ENCODE results near the gene SYNPO.

The SYNPO gene

DNA sequence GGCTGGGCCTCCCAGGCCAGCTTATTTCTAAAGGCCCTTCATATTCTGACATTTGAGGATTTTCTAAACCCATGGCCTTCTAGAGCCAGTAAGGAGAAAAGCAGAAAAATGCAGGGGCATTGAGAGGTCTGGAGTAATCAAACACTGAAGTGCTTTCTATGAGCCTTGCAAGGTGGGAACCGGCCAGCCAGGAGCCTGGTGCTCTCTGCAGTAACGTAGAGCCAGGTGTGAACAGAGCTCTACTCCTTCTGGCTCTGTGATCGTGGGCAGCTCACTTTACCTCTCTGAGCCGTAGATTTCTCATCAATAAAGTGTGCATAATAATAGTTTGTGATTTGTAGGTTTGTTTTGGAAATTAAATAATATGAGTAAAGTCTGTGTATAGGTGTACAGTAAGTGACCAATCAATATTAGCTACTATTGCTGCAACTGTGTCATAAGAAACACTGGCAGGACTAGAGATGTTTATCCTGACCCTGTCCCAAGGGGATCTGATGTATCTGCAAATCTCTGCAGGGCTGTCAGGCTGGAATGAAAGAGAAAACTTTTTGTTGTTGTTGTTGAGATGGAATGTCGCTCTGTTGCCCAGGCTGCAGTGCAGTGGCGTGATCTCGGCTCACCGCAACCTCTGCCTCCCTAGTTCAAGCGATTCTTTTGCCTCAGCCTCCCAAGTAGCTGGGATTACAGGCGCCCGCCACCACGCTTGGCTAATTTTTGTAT is 2.7 kb downstream of the SYNPO start:
- DNase-seq: no peak

DNA sequence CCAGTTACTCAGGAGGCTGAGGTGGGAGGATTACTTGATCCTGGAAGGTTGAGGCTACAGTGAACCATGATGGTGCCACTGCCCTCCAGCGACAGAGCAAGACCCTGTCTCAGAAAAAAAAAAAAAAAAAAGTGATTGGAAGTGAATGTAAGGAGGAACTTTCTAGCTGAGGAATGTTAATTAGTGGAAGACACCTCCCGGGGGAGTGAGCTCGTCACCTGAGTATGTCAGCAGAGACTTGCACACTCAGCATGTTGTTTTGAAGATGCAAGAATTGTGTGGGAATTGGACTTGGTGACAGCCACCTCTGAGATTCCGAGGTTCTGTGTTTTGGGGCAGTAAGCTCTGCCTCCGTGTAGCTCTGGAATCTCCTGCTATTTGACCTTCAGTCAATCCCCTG is 3.6 kb downstream of the SYNPO start:
- no peak for DNase-seq

DNA sequence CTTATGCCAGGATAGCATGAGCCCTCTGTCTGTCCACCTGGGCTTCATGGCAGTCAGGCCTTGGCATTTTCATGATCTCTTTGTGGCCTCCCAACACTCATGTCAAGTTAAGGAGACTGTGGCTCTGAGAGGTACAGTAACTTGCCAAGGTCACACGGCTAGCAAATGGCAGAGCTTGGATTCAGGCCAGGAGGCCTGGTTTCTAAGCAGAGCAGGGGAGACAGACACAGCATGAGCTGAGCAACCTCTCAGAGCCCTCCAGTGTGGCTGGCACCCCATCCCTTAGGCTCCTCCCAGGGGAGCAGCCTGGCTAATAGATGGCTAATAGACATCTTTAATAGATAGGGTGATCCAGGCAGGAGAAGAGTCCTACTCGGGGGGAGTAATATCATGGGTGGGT is 4.1 kb downstream of the SYNPO start:
- DNase-seq: no peak

DNA sequence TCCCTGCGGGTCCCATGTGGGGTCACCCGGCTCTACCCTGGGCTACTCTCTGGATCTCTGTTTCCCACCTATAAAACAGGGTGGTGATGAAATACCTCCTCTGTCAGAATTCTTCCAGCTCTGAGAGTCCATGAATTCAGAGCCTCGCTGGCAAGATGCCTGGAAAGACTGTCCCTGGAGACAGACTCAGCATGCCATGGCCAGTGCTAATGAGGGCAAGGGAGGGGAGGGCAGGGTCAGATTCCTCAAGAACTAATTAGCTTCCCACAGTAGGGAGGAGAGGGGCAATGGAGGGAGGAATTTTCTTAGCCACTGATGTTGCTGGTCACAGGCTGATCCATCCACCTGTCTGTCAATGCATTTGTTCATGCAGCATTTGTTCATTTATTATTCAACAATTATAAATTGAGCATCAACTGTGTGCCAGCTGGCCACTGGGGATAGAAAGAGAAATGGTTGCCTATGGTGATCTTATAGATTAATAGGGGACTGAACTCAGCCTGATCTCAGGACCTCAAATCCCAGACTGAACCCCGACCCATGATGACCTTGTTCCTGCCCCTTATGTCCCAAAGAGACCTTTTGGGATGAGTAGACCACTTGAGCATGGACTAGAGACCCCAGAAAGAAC is 4.7 kb downstream of the SYNPO start:
- no peak for DNase-seq

DNA sequence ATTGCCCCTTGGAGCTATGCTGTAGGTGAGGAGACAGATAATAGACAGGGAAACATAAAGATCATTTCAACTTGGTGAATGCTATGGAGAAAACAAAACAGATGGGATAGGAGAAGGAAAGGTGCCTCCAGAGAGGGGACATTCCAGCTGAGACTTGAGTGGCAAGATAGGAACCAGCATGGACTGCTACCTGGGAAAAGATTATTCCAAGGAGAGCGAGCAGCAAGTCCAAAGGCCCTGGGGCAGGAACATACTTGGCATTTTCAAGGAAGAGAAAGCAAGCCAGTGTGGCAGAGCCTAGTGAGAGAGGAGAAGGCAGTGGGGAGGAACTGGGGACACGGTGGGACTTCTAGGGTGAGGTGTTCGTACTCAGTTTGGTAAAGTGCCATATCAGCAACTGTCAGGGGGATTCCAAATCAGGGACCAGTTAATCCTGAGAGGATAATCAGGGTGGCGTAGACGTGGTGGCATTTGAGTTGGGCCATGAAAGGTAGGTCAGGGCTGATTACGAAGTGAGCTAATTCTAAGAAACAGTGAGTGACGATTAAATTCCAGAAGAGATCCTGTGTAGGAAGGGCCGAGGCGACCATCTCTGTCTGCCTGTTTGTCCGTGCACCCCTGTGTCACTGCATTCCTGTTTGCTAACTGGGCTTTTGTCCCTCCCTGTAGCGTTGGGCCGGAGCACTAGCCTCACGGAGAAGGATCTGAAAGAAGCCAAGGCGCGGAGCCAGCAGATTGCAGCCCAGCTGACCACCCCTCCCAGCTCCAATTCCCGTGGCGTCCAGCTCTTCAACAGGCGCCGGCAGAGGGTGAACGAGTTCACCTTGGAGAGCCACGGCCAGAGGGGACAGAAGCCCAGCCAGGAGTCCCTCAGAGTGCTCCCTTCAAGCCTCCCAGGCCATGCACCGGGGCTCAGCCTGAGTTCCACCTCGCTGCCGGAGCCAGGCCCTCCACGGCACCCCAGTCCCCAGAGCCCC is 7.1 kb downstream of the SYNPO start:
- DNase-seq: no peak

DNA sequence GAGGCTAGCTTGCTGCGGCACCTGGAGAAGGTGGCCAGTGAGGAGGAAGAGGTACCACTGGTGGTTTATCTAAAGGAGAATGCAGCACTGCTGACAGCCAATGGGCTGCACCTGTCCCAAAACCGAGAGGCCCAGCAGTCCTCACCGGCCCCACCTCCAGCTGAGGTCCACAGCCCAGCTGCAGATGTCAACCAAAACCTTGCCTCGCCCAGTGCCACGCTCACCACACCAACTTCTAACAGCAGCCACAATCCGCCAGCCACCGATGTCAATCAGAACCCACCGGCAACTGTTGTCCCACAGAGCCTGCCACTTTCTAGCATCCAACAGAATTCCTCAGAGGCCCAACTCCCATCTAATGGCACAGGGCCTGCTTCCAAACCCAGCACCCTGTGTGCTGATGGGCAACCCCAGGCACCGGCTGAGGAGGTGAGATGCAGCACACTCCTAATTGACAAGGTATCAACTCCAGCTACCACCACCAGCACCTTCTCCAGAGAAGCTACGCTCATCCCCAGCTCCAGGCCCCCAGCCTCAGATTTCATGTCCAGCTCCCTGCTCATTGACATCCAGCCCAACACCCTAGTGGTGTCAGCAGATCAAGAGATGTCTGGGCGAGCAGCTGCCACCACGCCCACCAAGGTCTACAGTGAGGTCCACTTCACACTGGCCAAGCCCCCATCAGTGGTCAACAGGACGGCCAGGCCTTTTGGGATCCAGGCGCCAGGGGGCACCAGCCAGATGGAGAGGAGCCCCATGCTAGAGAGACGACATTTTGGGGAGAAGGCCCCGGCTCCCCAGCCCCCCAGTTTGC is 8.0 kb downstream of the SYNPO start:
- no peak for DNase-seq

DNA sequence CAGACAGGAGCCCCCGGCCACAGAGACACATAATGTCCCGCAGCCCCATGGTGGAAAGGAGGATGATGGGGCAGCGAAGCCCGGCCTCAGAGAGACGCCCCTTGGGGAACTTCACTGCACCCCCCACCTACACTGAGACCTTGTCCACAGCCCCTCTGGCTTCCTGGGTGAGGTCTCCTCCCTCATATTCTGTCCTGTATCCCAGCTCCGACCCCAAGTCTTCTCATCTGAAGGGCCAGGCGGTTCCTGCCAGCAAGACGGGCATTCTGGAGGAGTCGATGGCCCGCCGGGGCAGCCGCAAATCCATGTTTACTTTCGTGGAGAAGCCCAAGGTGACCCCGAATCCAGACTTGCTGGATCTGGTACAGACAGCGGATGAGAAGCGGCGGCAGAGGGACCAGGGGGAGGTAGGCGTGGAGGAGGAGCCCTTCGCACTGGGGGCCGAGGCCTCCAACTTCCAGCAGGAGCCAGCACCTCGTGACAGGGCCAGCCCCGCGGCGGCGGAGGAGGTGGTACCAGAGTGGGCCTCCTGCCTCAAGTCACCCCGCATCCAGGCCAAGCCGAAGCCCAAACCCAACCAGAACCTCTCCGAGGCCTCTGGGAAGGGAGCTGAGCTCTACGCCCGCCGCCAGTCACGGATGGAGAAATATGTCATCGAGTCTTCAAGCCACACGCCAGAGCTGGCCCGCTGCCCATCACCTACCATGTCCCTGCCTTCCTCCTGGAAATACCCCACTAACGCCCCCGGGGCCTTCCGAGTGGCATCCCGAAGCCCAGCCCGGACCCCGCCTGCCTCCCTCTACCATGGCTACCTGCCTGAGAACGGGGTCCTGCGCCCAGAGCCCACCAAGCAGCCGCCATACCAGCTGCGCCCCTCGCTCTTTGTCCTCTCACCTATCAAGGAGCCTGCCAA is 8.9 kb downstream of the SYNPO start:
- no peak for DNase-seq

DNA sequence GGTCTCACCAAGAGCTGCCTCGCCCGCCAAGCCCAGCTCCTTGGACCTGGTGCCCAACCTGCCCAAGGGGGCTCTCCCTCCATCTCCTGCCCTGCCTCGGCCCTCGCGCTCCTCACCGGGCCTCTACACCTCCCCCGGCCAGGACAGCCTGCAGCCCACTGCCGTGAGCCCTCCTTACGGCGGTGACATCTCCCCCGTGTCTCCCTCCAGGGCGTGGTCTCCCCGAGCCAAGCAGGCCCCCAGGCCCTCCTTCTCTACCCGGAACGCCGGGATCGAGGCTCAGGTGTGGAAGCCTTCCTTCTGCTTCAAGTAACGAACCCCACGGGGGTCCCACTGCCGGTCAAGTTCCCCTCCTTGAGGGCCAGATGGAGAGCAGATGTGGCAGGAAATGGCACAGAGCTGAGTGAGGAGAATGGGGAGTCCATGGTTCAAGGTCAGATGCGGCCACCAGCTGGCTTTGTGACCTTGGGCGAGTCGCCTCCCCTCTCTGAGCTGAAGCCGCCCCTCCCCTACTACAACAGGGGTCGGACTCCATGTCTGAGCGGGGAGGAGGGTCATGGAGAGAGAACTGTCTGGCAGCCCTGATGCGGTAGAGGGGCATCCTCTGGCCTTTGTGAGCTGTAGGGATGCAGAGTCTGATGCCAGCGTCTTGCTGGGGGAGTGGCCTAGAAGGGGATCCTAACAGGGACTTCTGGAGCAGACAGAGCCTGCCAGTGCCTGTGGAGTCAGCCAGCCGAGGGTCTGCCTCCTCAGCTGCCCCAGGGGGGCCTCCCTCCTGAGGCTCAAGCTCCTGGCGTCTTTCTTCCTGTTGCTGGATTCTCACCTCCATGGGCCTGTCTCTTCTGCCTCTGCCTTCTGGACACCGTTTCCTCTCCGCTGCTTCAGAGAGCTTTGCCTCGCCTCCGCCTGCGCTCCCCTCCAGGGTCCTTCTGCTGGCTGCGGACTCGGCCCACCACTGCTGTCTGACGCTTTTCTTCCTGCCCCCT is 9.9 kb downstream of the SYNPO start:
- DNase-seq: no peak

DNA sequence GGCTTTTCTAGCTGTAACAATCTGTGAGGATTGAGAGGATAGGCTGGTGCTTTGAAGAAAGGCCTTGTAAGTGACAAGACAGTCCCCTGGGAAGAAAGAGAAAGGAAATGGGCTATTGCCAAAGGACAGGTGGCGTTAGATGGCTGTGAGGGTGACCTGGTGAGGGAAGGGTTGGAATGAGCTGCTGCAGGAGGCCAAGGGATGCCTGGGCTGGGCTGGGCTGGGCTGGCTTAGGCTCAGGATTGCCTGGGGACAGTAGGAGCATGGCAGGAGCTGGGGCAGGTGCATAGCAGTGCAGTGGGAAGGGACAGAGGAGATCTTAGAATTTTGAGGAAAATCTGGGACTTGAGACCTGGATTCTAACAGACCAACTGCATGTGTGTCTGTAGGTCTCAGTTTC is 10.9 kb downstream of the SYNPO start:
- DNase-seq: no peak

DNA sequence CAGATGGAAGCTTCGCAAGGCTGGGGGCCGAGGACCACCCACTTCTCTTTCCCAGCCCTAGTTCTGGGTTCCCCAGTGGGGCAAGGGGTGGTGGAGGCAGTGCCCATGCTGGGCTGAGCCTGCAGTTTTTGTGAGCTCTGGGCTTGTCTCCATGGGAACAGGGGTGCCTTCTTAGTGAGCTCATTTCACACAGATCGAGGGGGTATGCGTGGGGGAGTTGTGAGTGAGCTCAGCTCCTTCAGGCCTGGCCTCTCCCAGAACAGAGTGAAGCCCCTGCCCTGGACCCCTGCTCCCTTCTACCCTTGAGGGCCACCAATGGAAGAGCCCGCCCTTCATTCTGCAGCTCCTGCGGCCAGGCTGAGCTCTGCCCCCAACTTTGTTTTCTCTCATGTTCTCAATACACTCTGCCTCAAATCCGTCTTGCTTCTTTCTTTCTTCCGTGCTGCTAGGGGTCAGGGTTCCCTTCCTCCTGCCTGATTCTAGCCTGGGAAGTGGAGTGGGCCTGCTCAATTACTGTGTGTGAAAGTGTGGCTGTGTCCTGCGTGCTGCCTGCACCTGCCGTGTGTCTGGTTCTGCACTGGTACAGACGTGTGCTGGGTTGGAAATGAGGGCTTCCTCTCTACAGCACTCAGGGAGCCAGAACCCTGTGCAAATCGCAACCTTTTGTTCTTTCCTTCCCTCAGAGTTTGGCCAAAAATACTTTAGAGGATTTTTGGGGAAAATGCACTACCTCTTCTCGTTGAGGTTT is 11.6 kb downstream of the SYNPO start:
- no peak for DNase-seq

DNA sequence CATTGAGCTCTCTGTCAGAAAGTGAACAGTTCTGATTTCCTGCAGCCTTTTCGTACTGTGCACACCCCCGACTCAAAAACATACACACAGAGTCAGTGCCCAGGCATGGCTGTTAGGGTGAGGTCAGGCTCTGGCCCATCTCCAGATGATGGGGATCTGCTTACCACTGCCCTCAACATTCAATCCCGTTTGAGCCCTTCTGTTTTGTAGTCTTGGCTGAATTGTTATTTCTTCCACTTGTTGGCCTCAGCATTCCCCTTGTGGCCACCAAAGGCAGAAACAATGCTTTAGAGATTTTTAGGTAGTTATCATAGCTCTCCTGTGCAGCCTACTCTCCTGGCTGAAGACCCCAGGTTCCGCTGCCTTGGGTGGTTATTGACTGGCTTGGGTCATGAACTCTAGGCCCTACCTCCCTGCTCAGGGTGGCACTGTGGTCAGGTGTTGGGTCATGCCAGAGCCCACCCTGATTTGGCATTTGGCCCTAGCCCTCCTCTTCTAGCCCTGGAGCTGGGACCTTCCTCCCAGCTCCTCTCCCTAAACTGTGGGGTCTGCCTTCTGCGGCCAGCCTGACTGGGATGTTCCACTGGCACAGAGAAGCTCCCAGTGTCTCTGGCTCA is 12.8 kb downstream of the SYNPO start:
- no peak for DNase-seq

DNA sequence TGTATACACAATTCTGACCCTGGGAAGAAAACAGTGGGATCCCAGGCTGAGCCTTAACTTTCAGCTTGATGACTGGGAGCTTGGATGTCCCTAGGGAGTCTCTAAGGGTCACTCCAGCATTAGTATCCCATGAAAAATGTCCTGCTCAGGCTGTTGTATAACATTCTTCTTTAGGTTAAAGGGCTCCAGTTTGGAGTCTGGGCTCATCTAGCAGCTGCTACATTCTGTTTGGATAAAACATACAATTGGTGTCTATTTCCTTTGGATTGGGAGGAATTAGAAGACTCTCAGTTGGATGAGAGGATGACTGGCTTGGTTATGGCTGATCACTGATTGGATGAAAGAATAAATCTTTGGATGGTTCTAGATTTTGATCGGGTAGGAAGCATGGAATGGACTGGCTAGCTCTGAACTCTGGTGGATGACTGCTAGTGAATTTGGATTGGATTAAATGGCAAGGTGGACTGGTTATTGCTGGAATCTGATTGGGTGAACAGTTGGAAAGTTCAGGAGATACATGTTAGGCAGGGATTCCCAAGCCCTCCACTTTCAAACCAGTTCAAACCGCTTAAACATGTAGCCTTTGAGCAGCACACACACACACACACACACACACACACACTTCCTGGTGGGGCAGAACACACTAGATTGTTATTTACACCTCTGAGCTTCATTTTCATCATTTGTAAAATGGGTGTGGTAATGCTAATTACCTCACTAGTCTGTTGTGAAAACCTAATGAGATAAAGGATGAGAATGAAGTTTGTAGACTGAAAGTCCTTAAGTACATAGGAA is 13.5 kb downstream of the SYNPO start:
- DNase-seq: no peak

DNA sequence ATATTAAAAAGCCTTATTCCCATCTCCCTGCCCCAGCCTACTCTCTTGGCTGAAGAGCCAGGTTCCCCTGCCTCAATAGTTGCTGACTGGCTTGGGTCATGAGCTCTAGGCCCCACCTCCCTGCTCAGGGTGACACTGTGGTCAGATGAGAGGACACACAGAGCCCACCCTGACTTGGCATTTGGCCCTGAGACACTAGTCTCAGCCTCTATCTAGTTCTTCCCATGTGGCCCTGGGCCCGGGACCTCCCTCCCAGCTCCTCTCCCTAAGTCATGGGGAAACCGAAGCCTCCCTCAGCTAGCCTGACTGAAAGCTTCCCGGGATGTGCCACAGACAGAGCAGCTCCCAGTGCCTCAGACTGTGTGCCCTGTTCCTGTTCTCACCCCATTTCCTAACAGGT is 14.8 kb downstream of the SYNPO start:
- DNase-seq: no peak

DNA sequence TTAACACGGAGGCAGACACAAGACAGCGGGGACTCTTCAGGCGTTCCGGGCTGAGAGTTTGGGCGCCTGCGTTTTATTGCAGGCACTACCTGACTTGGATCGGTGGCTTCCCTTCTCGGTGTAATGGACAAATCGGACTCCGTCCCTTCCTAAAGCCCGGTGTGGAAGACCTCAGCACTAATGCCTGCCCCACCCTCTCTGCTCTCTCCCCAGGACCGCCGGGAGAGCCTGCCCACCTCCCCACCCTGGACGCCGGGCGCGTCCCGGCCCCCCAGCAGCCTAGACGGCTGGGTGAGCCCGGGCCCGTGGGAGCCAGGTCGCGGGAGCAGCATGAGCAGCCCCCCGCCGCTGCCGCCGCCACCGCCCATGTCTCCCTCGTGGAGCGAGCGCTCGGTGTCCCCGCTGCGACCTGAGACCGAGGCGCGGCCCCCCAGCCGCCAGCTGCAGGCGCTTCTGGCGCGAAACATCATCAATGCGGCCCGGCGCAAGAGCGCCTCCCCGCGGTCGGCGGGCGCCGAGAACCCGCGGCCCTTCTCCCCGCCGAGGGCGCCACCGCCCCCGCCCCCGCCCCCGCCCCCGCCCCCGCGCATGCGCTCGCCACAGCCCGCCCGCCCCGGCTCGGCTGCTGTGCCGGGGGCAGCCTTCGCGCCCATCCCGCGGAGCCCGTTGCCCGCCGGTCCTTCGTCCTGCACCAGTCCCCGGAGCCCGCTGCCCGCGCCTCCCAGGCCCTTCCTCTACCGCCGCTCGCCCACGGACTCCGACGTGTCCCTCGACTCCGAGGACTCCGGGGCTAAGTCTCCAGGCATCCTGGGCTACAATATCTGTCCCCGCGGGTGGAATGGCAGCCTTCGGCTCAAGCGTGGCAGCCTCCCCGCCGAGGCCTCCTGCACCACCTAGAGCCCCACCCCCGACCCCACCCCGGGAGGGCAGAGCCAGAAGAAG is 16.0 kb downstream of the SYNPO start:
- DNase-seq: peak; percentile 37 to 74

DNA sequence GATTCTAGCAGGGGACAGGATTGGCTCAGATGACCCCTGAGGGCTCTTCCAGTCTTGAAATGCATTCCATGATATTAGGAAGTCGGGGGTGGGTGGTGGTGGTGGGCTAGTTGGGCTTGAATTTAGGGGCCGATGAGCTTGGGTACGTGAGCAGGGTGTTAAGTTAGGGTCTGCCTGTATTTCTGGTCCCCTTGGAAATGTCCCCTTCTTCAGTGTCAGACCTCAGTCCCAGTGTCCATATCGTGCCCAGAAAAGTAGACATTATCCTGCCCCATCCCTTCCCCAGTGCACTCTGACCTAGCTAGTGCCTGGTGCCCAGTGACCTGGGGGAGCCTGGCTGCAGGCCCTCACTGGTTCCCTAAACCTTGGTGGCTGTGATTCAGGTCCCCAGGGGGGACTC is 17.7 kb downstream of the SYNPO start:
- DNase-seq: no peak

DNA sequence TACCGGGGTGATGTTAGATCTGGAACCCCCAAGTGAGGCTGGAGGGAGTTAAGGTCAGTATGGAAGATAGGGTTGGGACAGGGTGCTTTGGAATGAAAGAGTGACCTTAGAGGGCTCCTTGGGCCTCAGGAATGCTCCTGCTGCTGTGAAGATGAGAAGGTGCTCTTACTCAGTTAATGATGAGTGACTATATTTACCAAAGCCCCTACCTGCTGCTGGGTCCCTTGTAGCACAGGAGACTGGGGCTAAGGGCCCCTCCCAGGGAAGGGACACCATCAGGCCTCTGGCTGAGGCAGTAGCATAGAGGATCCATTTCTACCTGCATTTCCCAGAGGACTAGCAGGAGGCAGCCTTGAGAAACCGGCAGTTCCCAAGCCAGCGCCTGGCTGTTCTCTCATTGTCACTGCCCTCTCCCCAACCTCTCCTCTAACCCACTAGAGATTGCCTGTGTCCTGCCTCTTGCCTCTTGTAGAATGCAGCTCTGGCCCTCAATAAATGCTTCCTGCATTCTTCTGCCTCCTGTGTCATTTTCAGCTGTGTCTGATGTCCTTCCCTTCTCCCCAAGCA is 18.3 kb downstream of the SYNPO start:
- no peak for DNase-seq

Measured in hippocampal formation (tissue), 2 donors.